HCT116 (cell line): ENCODE measurements around the gene POU2AF1. TPM values are rescaled to one million over a fixed set of nuclear protein-coding genes. Genes with fewer than 3 reads are reported as not detected.

Source experiments
- ATAC-seq: fragments of 200-7000 bp; cut with Tn5 transposase; 2 replicates; pipeline ENCODE4 v1.9.1; 2020; ENCODE audit warnings: mild to moderate bottlenecking, moderate library complexity
- BruUV-seq: library from RNA; stranded (reverse); fragments of 400-500 nt; replicated peaks from 2 replicates; lab custom pipeline; 2021; lab: Mats Ljungman, UMichigan
- CTCF ChIA-PET: fragments of 300-600 bp; sonication (Branson Sonifier 250); formaldehyde crosslinking; loops from one replicate; lab custom pipeline; 2021; ENCODE audit warnings: antibody characterized with exemption; lab: Charles Lee
- POLR2A ChIA-PET: fragments of 300-600, 350-600 bp; sonication (Branson Sonifier 250); formaldehyde crosslinking; loops from one replicate; lab custom pipeline; 2021; ENCODE audit warnings: antibody characterized with exemption; lab: Charles Lee
- RAD21 ChIA-PET, 2 experiments: fragments of 300-600 bp; sonication (Branson Sonifier 250); formaldehyde crosslinking; loops; one replicate each; lab custom pipeline; 2023; ENCODE audit warnings: low total read pairs in 2 of 2; ENCODE audit not compliant: uncharacterized antibody in 2 of 2, unreplicated experiment in 2 of 2, low non-redundant PET in 1 of 2; lab: Charles Lee
- DNase-seq: peaks from one replicate; pipeline ENCODE4 v3.0.0-alpha.2; 2010; ENCODE audit warnings: low read depth, low spot score
- H2AFZ ChIP-seq: fragments of 200-600 bp; shearing (Covaris generic), sonication (generic); 2 replicates; pipeline ENCODE4 v1.6.1; 2017; ENCODE audit warnings: low read depth, mixed run types, mixed read lengths, antibody characterized with exemption, low read length; ENCODE audit not compliant: poor library complexity, severe bottlenecking
- H3K27ac ChIP-seq: 2 replicates; pipeline ENCODE4 v1.5.1; 2012; ENCODE audit warnings: low read depth, low read length
- H3K27me3 ChIP-seq: fragments of 200-600 bp; sonication (generic); 2 replicates; pipeline ENCODE4 v1.6.1; 2016; ENCODE audit warnings: mixed run types, low read length, mixed read lengths; ENCODE audit not compliant: insufficient read depth
- H3K36me3 ChIP-seq, 2 experiments: fragments of 200-500 bp in 1 of 2; fragments of 200-600 bp in 1 of 2; sonication (Bioruptor generic) in 1 of 2; sonication (generic) in 1 of 2; 2 replicates each; pipeline versions ENCODE4 v1.5.1 to v1.6.1; 2014 to 2016; ENCODE audit warnings: low read length in 2 of 2, inconsistent platforms in 1 of 2, mixed read lengths in 1 of 2, mixed run types in 1 of 2; ENCODE audit not compliant: insufficient read depth in 2 of 2, control insufficient read depth in 1 of 2
- H3K4me1 ChIP-seq, 2 experiments: fragments of 200-600 bp in 1 of 2; sonication (generic) in 1 of 2; 2 replicates each; pipeline versions ENCODE4 v1.5.1 to v1.6.1; 2012 to 2017; ENCODE audit warnings: low read length in 2 of 2, inconsistent platforms in 1 of 2, mild to moderate bottlenecking in 1 of 2, mixed read lengths in 1 of 2, mixed run types in 1 of 2, moderate library complexity in 1 of 2; ENCODE audit not compliant: insufficient read depth in 2 of 2, control insufficient read depth in 1 of 2
- H3K4me2 ChIP-seq: fragments of 200-600 bp; sonication (generic); 2 replicates; pipeline ENCODE4 v1.6.1; 2017; ENCODE audit warnings: mixed run types, low read length, mixed read lengths
- H3K4me3 ChIP-seq, 2 experiments: fragments of 200-600 bp in 1 of 2; sonication (generic) in 1 of 2; replicated peaks in 1 of 2; 2 replicates each; pipeline ENCODE4 v1.5.1; 2011 to 2016; ENCODE audit warnings: low read length in 2 of 2, control low read depth in 1 of 2, low read depth in 1 of 2, mild to moderate bottlenecking in 1 of 2, mixed read lengths in 1 of 2, mixed run types in 1 of 2
- H3K79me2 ChIP-seq: fragments of 200-600 bp; sonication (generic); 2 replicates; pipeline ENCODE4 v1.6.1; 2017; ENCODE audit warnings: mild to moderate bottlenecking, mixed run types, low read length, moderate library complexity, mixed read lengths; ENCODE audit not compliant: insufficient read depth
- H3K9ac ChIP-seq: fragments of 200-600 bp; sonication (generic); 2 replicates; pipeline ENCODE4 v1.6.1; 2016; ENCODE audit warnings: low read length, mixed read lengths
- H3K9me2 ChIP-seq: fragments of 200-600 bp; sonication (generic), shearing (Covaris generic); 2 replicates; pipeline ENCODE4 v1.6.1; 2017; ENCODE audit warnings: mixed run types, mild to moderate bottlenecking, moderate library complexity; ENCODE audit not compliant: insufficient read depth
- H3K9me3 ChIP-seq, 2 experiments: fragments of 200-500 bp in 1 of 2; fragments of 200-600 bp in 1 of 2; sonication (Bioruptor generic) in 1 of 2; sonication (generic) in 1 of 2; 2 replicates each; pipeline ENCODE4 v1.6.1; 2014 to 2017; ENCODE audit warnings: low read length in 2 of 2, mixed read lengths in 2 of 2, inconsistent platforms in 1 of 2, low read depth in 1 of 2, mild to moderate bottlenecking in 1 of 2, mixed run types in 1 of 2, moderate library complexity in 1 of 2; ENCODE audit not compliant: control insufficient read depth in 1 of 2, insufficient read depth in 1 of 2
- H4K20me1 ChIP-seq: fragments of 200-600 bp; sonication (generic), shearing (Covaris generic); 2 replicates; pipeline ENCODE4 v1.6.1; 2017; ENCODE audit warnings: mixed run types, mild to moderate bottlenecking, moderate library complexity; ENCODE audit not compliant: insufficient read depth
- ATF3 ChIP-seq: IDR thresholded peaks from 2 replicates; pipeline ENCODE4 v1.6.1; 2012
- CTCF ChIP-seq, 3 experiments: fragments of 200-600 bp in 1 of 3; sonication (generic) in 1 of 3; IDR thresholded peaks in 2 of 3; conservative IDR thresholded peaks in 1 of 3; 2 replicates each; pipeline ENCODE4 v1.5.1; 2012 to 2017; ENCODE audit warnings: low read depth in 2 of 3, low read length in 2 of 3, antibody characterized with exemption in 1 of 3, borderline replicate concordance in 1 of 3, control low read depth in 1 of 3, mild to moderate bottlenecking in 1 of 3, mixed read lengths in 1 of 3, mixed run types in 1 of 3, moderate library complexity in 1 of 3; ENCODE audit not compliant: insufficient read depth in 1 of 3
- JUND ChIP-seq: IDR thresholded peaks from 2 replicates; pipeline ENCODE4 v1.6.1; 2012
- RAD21 ChIP-seq: IDR thresholded peaks from 2 replicates; pipeline ENCODE4 v1.6.1; 2012; ENCODE audit warnings: low read depth, mild to moderate bottlenecking
- intact Hi-C: fragments of 100-400 bp; cut with micrococcal nuclease; formaldehyde crosslinking; loops from 2 replicates; pipeline ENCODE4 v1.10.0; 2022
- total RNA-seq: library from RNA; stranded (reverse); gene quantifications from one replicate; pipeline ENCODE4 v1.2.1, GENCODE V29; 2021; ENCODE audit not compliant: unreplicated experiment

Gene POU2AF1
- total RNA-seq, 1 experiment from 2014 or later, result 0.17 TPM

GRCh38 chr11:111357150-111358037 is 21.7 kb downstream of the POU2AF1 start:
- 0 out of 2 replicates have a peak, but pooled peaks have one; percentile 17 for ATAC-seq
- no peak overlapping the region for H3K4me2 ChIP-seq
- ChIA-PET CTCF (no interaction called here), POLR2A (no interaction called here), RAD21 (no interaction called here)
- H3K79me2 ChIP-seq, result no peaks in the 10 kb centered on the region
- H3K9me2 ChIP-seq, result no peaks in the 10 kb centered on the region
- no peaks in the 10 kb centered on the region for H3K4me1 ChIP-seq
- no peak overlapping the region for H2AFZ ChIP-seq
- H3K27ac ChIP-seq, result no peak overlapping the region
- intact Hi-C loops, result no loop called here
- no peak overlapping the region for H3K9ac ChIP-seq
- H4K20me1 ChIP-seq, result no peaks in the 10 kb centered on the region
- no peak overlapping the region for H3K4me3 ChIP-seq
- no peaks in the 10 kb centered on the region for H3K27me3 ChIP-seq
- TF ChIP-seq CTCF (IDR thresholded peaks at IDR 0.05 in 2 of 3, conservative IDR thresholded peaks at IDR 0.05 in 1 of 3; ENCODE audit: borderline replicate concordance in 1 of 3, insufficient read depth in 1 of 3, low read depth in 2 of 3, low read length in 2 of 3) (no peak), JUND (no peak)
- DNase-seq, result no peak
- BruUV-seq, result no TSS peak
- H3K9me3 ChIP-seq, result no peaks in the 10 kb centered on the region
- no peaks in the 10 kb centered on the region for H3K36me3 ChIP-seq

GRCh38 chr11:111356660-111357048 is 22.4 kb downstream of the POU2AF1 start:
- H3K4me2 ChIP-seq, result no peak overlapping the region
- ChIA-PET RAD21 (no interaction called here), POLR2A (no interaction called here), CTCF (no interaction called here)
- H3K4me3 ChIP-seq, result no peak overlapping the region
- no peaks in the 10 kb centered on the region for H3K36me3 ChIP-seq
- no TSS peak for BruUV-seq
- no peaks in the 10 kb centered on the region for H3K9me3 ChIP-seq
- no peaks in the 10 kb centered on the region for H3K4me1 ChIP-seq
- ATAC-seq (no peak), DNase-seq (no peak)
- intact Hi-C loops, result no loop called here
- TF ChIP-seq RAD21, result no peak
- no peak for TF ChIP-seq ATF3
- H2AFZ ChIP-seq, result no peak overlapping the region
- no peak overlapping the region for H3K27ac ChIP-seq
- H3K9ac ChIP-seq, result no peak overlapping the region
- no peaks in the 10 kb centered on the region for H3K27me3 ChIP-seq
- H4K20me1 ChIP-seq, result no peaks in the 10 kb centered on the region
- H3K79me2 ChIP-seq, result no peaks in the 10 kb centered on the region
- H3K9me2 ChIP-seq, result no peaks in the 10 kb centered on the region
